Activated CD8-positive, alpha-beta memory T cell treated with anti-CD3 and anti-CD28 coated beads, Interleukin-2, amount 50 U/mL, for 24 hours (primary cell): ENCODE measurements around the gene ST3GAL5.
A peak's percentile ranks its signal among the peaks of the same experiment; 100 is the strongest.
"Not testable (repeated sequence)": the region's sequence is repeated elsewhere in the genome, so short reads cannot be mapped to it uniquely, and the experiment has no call there.

ENCODE experiments used
- DNase-seq: peaks from one replicate; pipeline ENCODE4 v3.0.0-alpha.2; 2020; ENCODE audit errors: extremely low read depth

Gene ST3GAL5

GRCh38 chr2:85888684-85889626 lies at the start of gene ST3GAL5:
TSS of gene ST3GAL5 (minus strand) at chr2:85888990. CDS start at chr2:85888905, 85 bp downstream.
- DNase-seq: peak; percentile 76

GRCh38 chr2:85938456-85938855 lies 49.7 kb upstream of the ST3GAL5 start:
- DNase-seq: no peak

GRCh38 chr2:85937069-85937439 lies 48.3 kb upstream of the ST3GAL5 start:
- DNase-seq: no peak

GRCh38 chr2:85936421-85937068 lies 47.8 kb upstream of the ST3GAL5 start:
- DNase-seq: no peak

- DNase-seq: no peak
Measured at GRCh38 chr2:85935746-85936208, 47.0 kb upstream of the ST3GAL5 start.

GRCh38 chr2:85935170-85935745 lies 46.5 kb upstream of the ST3GAL5 start:
- DNase-seq: no peak

- DNase-seq: no peak
Measured at GRCh38 chr2:85933753-85934594, 45.2 kb upstream of the ST3GAL5 start.

GRCh38 chr2:85931151-85931550 lies 42.4 kb upstream of the ST3GAL5 start:
- DNase-seq: not testable (repeated sequence)

- no peak for DNase-seq
Measured at GRCh38 chr2:85930129-85931124, 41.6 kb upstream of the ST3GAL5 start.

GRCh38 chr2:85929096-85930050 lies 40.6 kb upstream of the ST3GAL5 start:
- no peak for DNase-seq

- no peak for DNase-seq
Measured at GRCh38 chr2:85926931-85927661, 38.3 kb upstream of the ST3GAL5 start.

GRCh38 chr2:85926526-85926925 lies 37.7 kb upstream of the ST3GAL5 start:
- no peak for DNase-seq

GRCh38 chr2:85925216-85925671 lies 36.5 kb upstream of the ST3GAL5 start:
- no peak for DNase-seq

- no peak for DNase-seq
Measured at GRCh38 chr2:85924522-85924921, 35.7 kb upstream of the ST3GAL5 start.

- no peak for DNase-seq
Measured at GRCh38 chr2:85922199-85922598, 33.4 kb upstream of the ST3GAL5 start.

GRCh38 chr2:85921659-85922058 lies 32.9 kb upstream of the ST3GAL5 start:
- DNase-seq: no peak

GRCh38 chr2:85920810-85921545 lies 32.2 kb upstream of the ST3GAL5 start:
- DNase-seq: no peak
